Lower leg skin (tissue), 3 donors: ENCODE results near the gene GXYLT1.

Source experiments
- CTCF ChIP-seq, 3 donors: fragments of 450-650 bp; IDR thresholded peaks; one replicate each; pipeline ENCODE4 v1.5.1; 2016; ENCODE audit warnings: antibody characterized with exemption in 3 of 3, mild to moderate bottlenecking in 3 of 3, moderate library complexity in 2 of 3
- POLR2A ChIP-seq, 2 donors: fragments of 450-650 bp; IDR thresholded peaks; one replicate each; pipeline ENCODE4 v1.6.1; 2016 to 2017; ENCODE audit warnings: antibody characterized with exemption in 2 of 2, mild to moderate bottlenecking in 1 of 2, moderate library complexity in 1 of 2

- no peak for TF ChIP-seq CTCF (IDR thresholded peaks at IDR 0.05)
- TF ChIP-seq POLR2A (IDR thresholded peaks at IDR 0.05) = no peak
These were observed 52.9 kb downstream of the GXYLT1 start for GRCh38 chr12:42091769-42092168.
